ENCODE results near the gene AMD1. TPM values are rescaled to one million over a fixed set of nuclear protein-coding genes. Genes with fewer than 3 reads are reported as not detected.

The AMD1 gene
- total RNA-seq, 4 donors from 2014 or later: 75.8 to 121 (median 101) TPM

DNA sequence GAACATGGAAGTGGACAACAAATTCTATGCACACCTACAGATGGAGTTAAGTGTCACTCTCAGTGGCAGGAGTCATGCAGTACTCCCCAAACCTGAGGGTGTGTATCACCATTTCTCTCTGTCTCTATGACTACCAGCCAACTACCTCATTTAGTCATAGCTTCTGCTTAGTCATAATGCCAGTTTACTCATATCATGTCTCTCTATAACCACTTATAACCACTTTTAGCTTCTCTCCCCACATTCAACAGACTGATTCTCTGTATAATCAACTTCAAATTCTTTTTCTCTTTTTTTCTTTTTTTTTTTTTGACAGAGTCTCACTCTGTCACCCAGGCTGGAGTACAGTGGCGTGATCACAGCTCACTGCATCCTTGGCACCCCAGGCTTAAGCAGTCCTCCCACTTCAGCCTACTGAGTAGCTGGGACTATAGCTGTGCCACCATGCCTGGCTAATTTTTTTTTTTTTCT is 70.1 kb downstream of the AMD1 start:
- DNase-seq: no peak
- Histone ChIP-seq H3K36me3 (no peaks in the 10 kb centered on the region), H3K4me3 (no peak overlapping the region), H3K9me3 (no peaks in the 10 kb centered on the region), H3K27ac (no peak overlapping the region), H3K4me1 (no peaks in the 10 kb centered on the region), H3K27me3 (no peaks in the 10 kb centered on the region)
- intact Hi-C loops (cut with DNase I; ENCODE audit: low total_unique reads): no loop called here
- TF ChIP-seq CTCF (IDR thresholded peaks at IDR 0.05) (no peak), POLR2A (IDR thresholded peaks at IDR 0.05) (no peak)

Small RNA genes within 50 kb of the gene (small RNA-seq; reads per million reads assigned to genes)
- gene RNU6-1115P: not detected
- gene SNORA40C: not detected

Other genes with a start within 250 kb of the AMD1 start
- gene CDK19, start 59.3 kb upstream of the AMD1 start, total RNA-seq: 10 to 100 TPM in 2 of 4 donors, 1 to 10 TPM in 2; 1.0 to 34.3 (median 12.9) TPM
- 10 to 100 TPM in 3 of 4 donors, 1 to 10 TPM in 1; 3.8 to 43.4 (median 28.5) TPM for gene GTF3C6, start 83.9 kb downstream of the AMD1 start, total RNA-seq
- 10 to 100 TPM in 3 of 4 donors, 1 to 10 TPM in 1; 8.2 to 36.4 (median 26.8) TPM for gene RPF2, start 107.3 kb downstream of the AMD1 start, total RNA-seq
- gene SLC16A10, start 212.7 kb downstream of the AMD1 start, total RNA-seq: 1 to 10 TPM in 2 of 4 donors, under 1 TPM in 1, not detected in 1; under 0.01 to 3.8 (median 1.2) TPM

Data from uterus (tissue), 4 donors.